Ovary (tissue), 3 donors: ENCODE results near the gene BBS1.

ENCODE experiments used
- CTCF ChIP-seq, 3 donors: fragments of 450-650 bp in 2 of 3; fragments of 200-600 bp in 1 of 3; IDR thresholded peaks; one replicate each; pipeline versions ENCODE4 v1.5.1 to v1.8.0; 2016 to 2022; ENCODE audit warnings: antibody characterized with exemption in 3 of 3, mild to moderate bottlenecking in 1 of 3
- EP300 ChIP-seq: sonication (generic); formaldehyde crosslinking; IDR thresholded peaks from one replicate; pipeline ENCODE4 v1.6.1; 2017; ENCODE audit warnings: antibody characterized with exemption
- POLR2A ChIP-seq: fragments of 450-650 bp; IDR thresholded peaks from one replicate; pipeline ENCODE4 v1.6.1; 2017; ENCODE audit warnings: antibody characterized with exemption, mild to moderate bottlenecking, moderate library complexity
- donor health status: DM: no; HTN: no; CAD: no.

- TF ChIP-seq EP300: no peak
- no peak for TF ChIP-seq CTCF (IDR thresholded peaks at IDR 0.05)
- no peak for TF ChIP-seq POLR2A
Measured at GRCh38 chr11:66505276-66505816, 5.1 kb upstream of the BBS1 start.
